ENCODE data around the gene ZNF385C.
A peak's percentile ranks its signal among the peaks of the same experiment; 100 is the strongest.

The ZNF385C gene

DNA sequence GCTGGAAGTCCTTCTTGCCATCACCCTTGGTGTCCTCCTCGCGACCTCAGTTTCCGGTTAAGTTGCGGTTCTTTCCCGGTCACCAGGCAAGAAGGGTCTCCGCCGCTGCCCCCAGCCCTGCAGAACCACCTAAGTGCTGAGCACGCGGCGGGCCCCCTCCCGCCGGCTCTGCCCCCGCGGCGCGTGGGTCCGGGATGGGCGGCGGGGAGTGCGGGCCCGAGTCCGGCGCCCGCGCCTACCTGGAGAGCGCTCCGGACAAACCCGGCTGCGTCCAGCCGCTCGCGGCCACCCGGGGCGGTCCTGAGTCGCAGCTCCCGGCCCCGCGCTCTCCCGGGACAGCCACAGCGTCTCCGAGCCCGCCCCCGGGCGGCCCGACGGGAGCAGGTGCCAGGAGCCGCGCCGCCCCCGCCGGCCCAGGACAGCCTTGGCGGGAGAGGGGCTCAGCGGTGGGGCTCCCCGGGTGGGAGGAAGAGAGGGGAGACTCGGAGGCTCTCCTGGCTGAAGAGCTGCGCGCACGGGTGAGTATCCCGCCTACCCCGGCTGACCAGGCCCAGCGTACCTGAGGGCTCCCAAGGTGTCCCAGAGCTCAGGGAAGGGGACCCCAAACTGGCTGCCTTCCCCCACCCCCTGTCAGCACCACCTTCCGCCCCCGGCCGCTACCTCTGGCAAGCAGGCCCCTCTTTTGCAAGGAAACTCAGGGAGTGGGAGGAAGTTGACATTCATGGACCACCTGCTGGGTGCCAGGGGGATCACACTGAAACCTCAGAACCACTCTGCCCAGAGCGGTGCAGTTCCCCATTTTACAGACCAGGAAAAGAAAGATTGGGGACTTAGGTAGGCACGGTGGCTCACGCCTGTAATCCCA lies 25.7 kb downstream of the ZNF385C start:
- DNase-seq = no peak

DNA sequence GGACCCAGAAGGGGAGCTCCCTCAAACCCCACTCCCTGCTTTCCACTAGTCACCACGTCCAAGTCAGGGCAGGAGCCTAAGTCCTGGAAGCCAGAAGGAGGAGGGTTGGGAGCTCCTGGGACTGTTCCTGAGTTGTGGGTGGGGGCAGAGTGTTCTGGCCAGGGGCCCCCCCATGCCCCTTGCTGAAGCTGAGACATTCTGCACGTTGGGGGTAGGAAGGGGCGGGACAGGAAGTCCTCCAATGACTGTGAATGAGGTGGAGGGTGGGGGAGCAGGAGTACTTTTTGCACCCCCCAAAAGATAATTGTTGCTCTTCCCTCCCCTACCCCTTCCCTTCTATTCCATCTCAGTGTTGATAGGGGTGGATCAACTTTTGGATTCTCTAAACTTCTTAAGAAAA lies 26.5 kb downstream of the ZNF385C start:
- DNase-seq = no peak

DNA sequence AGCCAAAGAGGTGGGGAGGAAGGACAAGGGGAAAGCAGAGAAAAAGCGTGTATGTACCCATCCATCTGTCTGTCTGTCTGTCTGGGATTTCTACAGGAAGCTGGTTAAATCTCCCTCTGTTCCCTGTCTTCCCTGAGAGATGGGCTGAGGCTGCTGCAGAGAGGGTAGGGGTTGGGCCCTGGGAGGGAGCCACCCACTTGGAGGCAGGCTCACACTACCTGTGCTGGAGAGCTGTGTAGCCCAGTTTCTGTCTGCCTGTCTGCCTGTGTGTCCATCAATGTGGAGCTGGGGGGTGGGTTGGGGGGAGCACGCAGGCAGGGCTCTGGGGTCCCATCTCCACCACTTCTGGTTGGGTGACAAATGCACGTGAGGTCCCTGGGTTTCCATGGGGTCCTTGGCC lies 29.3 kb downstream of the ZNF385C start:
- no peak for DNase-seq

DNA sequence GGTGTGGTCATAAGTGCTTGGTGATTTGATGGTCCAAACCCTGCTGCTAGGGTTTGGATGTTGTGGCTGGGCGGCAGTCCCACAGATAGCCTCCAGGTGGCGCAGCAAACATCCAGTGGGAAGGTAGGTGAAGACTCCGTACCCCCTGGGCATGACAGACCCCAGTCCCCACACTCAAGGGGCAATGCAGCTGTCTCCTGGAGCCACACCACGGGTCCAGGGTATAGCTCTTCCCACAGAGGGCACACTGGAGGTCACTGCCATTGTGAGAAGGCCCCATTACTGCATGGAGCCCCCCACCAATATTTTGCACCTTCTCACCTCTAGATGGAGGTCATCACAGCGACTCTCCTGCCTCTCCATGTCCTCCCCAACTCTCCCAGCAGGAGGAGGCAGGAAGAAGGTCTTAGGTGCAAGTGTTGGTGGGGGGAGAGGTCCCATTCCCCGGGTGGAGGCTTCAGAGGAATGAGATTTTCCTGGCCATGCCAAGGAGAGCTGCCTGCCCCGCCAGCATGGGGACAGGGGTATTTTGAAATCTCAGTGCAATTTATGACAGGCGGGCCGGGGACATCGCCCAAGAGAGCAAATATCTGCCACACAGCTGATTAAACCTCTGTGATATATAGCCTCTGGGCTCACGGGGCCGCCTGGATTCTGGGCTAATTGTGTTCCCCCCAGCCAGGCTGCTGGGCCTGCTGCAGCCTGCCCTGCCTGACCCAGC lies 30.7 kb downstream of the ZNF385C start:
- DNase-seq = peak; percentile 30 to 66 (median 50)

DNA sequence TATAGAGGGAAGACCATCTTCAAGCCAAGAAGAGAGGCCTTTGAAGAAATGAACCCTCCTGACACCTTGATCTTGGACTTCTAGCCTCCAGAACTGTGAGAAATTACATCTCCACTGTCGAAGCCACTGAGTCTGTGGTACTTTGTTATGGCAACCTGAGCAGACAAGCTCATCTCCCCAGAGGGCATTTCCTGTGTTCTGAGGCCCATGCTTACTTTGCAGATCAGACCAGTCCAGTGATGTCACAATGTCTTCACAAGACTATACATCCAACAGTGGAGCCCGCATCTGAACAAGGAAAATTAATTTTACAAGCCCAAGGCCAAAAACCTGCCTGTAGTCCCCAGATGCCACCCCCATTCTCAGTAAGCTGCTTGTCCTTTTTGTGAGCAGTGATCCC lies 33.1 kb downstream of the ZNF385C start:
- peak in 1 of 5 donors; percentile 11 for DNase-seq

DNA sequence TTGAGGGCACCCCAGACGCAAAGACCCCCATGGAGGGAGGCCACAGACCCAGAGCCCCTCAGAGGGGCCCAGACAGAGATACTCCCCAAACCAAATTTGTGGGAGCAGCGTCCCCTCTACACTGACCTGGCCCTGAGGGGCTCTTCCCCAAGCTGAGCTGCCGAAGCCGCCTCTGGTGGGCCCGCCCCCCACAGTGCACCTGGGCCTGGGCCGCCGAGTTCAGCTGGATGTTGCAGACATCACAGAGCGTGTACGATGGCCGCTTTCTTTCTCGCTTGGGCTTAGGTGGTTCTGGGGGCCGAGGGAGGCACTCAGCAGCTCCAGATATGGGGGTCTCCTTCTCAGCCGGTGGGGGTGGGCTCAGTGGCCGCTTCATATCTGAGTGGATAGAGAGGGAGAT lies 35.6 kb downstream of the ZNF385C start:
- DNase-seq = no peak

DNA sequence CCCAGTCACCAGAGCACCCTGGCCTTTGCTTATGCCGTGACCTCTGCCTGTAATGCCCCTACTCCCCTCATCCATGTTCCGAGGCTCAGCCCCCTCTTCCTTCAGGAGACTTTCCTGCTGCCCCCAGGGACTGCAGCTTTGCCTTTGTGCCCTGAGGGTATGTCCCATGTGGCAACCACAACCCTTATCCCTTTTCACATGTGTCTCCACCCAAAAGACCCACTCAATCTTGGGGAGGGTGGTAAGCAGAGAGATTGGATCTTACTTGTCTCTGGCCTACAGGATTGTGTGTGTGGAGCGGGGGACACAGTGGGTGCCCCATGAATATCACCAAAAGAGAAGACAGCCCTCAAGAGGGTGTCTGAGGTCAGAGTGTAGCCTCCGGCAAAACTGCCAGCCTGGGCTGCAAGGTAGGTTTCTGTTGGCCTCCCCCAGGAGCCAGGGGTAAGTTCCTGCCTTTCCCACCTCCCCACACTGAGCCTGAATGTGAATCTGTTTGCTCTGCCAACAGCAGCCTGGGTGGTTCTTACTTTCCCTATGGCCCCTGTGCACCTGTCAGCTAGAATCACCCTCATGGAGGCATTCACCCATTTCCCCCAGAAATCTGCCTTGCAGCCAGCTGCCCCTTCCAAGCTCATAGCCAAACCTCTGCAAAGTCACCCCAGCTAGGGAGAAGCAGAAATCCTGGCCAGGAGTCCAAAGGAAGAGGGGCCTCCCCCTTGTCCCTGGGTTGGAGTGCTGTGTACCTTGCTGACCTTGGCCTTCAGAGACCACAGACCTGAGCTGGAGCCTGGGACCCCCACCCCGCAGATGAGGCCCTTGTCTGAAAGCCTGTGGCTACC lies 36.4 kb downstream of the ZNF385C start:
- no peak for DNase-seq

DNA sequence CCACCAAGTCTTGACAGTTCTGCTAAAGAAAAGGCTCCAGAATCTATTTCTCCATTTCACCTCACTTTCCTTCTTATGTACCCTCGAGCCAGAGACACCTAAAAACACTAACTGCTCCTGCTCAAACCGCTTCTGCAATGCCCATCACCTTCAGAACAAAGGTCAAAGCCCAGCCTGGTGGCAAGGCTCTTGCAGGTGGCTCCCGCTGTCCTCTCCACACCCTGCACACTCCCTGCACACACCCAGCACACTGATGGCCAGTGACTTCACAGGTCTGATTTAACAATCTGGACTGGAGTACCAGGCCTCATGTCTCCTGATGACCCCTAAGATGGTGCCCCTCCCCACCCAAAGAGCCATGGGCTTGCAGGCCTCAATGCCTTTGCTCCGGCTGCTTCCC lies 38.0 kb downstream of the ZNF385C start:
- DNase-seq = no peak

DNA sequence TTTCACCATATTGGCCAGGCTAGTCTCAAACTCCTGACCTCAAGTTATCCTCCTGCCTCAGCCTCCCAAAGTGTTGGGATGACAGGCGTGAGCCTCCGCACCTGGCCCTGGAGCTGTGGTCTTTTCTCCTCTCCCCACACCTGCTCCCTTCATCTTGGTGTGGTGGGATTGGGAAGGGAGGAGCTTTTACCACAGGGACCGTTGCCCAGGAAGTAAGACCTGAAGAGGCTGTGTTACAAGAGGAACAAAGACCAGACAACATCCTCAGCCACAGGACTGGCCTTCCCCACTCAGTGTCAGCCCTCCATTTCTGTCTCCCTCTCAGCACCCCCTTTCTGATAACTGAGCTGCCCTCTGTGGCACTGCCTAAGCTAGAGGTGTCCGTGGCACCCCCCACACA lies 38.5 kb downstream of the ZNF385C start:
- DNase-seq = no peak

DNA sequence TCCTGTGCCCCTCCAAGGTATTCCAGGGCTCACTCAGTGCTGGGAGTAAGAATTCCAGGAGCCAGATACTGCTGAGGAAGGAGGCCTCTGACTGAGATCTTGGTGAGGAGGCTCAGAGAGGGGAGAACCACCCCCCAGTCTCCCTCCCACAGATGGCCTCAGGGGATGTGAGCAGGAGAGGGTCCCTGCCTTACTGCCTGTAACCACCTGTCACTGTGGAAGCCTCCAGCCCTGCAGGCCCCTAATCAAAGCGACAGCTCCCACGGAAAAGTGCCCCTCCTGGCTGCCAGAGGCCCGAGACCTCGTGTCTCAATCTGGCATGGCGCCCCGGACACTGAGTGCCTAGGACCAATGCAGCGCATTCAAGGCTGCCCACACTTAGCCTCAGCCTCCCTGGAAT lies 40.2 kb downstream of the ZNF385C start:
- no peak for DNase-seq

DNA sequence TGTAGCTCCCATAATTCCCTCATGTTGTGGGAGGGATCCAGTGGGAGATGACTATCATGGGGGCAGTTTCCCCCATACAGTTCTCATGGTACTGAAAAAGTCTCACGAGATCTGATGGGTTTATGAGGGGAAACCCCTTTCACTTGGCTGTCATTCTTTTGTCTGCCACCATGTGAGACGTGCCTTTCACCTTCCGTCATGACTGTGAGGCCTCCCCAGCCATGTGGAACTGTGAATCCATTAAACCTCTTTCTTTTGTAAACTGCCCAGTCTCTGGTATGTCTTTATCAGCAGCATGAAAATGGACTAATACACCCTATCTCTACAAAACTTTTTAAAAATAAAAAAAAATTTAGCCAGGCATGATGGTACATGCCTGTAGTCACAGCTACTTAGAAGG lies 41.6 kb downstream of the ZNF385C start:
- DNase-seq = no peak

DNA sequence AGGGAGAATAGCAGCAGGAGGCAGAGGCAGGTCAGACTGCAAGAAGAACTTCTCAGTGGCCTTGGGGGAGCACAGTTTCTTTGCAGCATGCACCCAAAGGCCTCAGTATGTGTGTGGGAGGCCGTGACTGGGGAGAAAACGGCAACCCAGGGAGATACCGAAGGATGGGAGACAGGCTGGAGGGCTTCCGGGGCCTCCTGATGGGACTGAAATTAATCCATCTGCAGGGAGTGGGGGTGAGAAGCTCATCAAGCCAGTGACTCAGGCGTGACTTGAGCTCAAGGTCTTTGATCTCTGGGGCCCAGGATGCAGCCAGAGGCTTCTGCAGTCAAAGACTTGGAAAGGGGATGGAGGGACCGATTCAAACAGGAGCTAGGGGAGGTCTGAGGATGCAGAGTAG lies 42.8 kb downstream of the ZNF385C start:
- DNase-seq = no peak

DNA sequence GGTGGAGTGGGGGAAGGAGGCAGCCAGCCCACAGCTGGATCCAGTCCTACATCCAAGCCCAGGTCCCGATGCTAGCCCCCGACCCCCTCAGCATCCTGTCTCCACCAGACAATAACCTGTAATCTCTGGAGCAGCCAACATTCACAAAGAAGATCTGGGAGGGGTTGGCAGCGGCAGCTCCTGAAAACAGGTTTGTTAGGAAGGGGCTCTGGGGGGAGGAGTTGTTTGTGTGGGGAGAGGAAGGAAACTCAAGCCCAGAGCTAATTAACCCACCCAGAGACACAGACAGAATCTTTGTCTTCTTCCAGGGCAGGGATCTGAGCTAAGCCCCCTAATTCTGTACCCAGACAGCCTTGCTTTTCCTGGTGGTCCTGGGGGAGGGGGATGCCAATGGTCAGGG lies 43.2 kb downstream of the ZNF385C start:
- DNase-seq = no peak

DNA sequence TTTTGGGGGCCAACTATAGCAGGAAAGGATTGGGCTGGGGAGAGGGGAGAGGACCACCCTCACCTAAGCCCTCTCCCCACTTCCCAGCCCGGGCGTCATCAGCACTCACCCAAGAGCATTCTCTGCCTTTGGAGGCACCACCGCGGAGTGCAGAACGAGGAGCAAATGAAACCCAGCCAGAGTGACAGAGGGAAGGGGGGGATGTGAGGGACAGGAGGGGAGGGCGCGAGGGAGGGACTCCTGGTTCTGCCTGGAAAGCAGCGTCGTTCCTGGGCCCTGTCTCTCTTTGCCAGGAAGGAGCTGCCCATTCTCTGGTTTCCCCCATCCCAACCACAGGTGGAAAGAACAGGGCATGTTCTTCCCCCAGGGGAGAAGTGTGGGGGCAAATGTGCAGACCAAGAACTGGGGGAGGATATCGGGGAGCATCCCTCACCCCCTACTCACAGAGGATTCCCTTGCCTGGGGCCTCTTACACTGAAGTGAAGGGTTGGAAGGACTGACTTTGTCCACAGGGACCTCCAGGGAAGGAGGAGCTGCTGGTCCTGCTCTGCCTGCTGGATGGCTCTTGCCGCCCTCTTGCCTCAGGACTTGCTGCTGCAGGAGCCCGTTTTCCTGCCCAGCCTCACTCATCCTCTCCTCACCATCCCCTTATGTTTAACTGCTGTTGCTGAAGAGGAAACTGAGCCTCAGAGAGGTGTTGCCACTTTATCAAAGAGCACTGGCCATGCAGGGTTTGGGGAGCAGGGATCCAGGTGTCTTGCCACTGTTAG lies 44.4 kb downstream of the ZNF385C start:
- DNase-seq = no peak

DNA sequence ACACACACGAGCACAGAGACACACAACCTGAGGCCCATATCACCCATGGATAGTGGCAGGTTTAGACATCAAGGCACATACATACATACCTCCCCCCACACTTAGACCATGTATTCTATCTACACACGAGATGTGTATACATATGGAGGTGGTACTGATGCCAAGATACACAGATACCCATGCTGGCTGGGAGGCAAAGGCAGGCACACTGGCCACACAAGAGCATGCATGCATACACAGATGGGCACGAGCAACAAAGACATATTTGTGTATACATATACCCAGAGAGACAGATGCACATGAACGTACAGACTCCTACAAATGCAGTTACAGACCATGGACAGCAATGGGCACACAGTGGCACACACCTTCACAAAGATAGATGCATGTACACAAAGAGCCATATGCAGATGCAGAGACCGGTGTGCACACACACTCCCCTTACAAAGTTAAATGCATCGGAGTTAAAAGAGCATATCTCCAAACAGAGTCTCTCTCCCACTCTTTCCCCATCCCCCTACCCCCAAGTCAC lies 45.9 kb downstream of the ZNF385C start:
- no peak for DNase-seq

DNA sequence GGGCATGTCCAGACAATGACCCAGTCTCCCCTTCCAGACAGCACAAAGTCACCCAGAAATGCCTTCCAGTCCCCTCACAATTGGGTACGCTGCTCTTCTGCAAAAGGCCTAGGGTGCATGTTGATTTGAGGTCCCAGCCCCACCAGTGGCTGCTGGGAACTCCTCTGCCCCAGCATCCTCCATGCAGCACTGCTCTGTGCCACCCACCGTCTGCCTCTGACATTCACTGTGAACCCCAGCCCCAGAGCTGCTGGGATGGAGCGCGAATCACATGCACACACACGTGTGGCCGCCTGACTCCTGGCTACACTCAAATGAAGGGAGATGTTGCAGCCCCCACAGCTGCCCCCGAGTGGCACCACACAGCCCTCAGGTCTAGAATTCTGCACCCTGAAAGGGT lies 46.6 kb downstream of the ZNF385C start:
- no peak for DNase-seq

DNA sequence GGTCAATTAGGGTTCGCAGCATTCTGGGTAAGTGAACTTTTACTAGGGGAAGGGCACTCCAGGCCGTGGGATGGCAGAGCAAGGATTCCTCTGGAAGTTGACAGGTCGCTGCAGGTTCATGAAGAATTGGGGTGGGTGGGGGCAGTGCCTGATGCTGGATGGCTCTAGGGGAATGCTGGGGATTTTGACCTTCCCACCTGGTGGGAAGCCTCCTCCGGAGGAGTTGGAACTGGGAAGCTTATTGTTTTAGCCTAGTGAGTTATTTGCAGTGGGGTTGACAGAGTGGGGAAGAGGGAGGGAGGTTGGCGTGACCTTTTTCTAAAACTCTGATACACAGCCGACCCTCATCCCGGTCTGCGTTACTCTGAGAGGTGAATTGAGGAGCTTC lies 47.3 kb downstream of the ZNF385C start:
- no peak for DNase-seq

DNA sequence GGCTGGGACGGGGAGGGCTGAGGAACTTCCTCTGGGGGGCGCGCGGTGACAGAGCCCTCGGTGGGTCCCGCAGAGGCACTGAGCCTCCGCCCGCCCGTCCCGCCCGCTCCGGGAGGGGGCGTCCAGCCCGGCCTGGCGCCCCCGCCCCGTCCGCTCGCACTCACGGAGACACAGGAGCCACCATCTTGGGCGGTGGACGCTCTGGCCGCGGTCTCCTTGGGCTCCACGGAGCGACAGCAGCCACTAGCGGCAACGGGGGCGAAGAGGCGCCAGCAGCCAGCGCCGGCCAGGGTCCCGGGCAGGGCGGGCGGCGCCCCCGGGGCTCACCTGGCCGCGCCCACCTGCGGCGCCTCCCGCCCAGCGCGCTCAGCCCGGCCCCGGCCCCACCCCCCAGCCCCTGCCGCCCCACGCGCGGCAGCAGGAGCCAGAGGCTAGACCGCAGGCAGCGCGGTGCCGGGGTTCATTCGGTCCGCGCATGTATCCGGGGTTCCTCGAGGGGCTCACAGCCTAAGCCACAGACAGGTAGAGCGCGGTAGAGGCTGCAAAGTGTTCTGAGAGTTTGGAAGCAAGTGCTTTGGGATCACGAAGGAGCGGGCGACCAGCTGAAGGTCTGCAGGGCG lies 47.8 kb downstream of the ZNF385C start, which contains the start of gene C17orf113:
Gene C17orf113, minus strand, starts transcription at position 209 of the 620 bp plus-strand sequence. CDS start 7,225 bp downstream, outside the sequence.
- DNase-seq = peak in 4 of 5 donors; percentile 15 to 32 (median 26)

DNA sequence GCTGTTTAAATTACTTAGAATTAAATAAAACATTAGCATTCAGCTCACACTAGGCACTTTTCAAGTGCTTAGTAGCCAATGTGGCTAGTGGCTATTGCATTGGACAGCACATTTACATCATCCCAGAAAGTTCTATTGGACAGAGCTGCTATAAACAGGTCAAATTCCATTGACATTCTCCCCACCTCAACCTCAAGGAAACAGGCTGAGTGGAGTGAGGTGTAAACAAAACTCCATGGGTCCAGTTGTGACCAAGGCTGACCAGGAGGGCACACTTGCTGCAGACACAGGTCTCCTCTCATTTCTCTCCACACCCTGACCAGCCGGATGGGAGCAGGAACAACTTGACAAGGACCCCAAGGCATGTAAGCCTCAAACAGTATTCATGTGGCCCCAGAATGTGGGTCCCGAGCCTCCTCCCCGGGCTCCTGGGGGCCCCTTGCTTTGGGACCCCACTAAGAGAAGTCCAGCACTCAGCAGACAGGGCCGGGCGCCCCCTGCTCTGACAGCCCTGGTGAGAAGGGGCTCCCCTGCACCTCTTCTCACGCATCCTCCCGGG lies 48.4 kb downstream of the ZNF385C start:
- no peak for DNase-seq

DNA sequence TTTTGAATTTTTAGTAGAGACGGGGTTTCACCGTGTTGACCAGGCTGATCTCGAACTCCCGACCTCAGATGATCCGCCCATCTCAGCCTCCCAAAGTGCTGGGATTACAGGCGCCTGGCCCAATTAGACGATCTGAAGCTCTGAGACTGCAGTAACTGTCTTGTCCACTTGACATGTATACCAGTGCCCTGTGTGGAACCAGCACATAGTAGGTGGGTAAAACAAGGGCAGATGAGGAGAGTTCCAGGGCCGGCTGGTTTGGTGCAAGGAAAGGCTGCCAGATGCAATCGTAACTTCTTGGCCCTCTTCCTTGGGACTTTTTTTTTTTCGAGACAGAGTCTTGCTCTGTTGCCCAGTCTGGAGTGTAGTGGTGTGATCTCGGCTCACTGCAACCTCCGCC lies 50.9 kb downstream of the ZNF385C start:
- no peak for DNase-seq

DNA sequence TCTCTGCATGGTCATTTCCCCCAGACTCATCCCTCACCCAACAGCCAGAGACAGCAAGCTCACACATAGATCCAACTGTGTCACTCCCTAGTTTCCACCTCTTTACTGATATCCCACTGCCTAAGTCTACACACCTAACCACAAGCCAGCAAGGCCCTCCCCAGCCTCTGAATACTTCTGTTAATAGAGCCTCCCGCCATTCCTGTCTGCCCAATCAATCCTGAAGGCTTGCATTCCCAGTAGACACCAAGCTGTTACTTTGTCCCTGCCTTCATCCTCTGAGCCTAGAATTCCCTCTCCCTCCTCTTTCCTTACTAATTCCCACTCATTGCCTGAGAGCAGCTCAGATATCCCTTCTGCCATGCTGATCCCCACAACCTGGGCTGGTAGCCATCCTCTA lies 52.6 kb downstream of the ZNF385C start:
- no peak for DNase-seq

Data from T-helper 1 cell (primary cell).